Endodermal cell (in vitro differentiated cells): ENCODE results near the gene GPR161. TPM values are rescaled to one million over a fixed set of nuclear protein-coding genes. Genes with fewer than 3 reads are reported as not detected.

Source experiments
- DNase-seq: peaks from one replicate; pipeline ENCODE4 v3.0.0-alpha.2; 2017
- H3K27ac ChIP-seq: 2 replicates; pipeline ENCODE4 v1.5.1; 2013; ENCODE audit warnings: mild to moderate bottlenecking, low read depth, low read length, moderate library complexity
- H3K27me3 ChIP-seq: 2 replicates; pipeline ENCODE4 v1.6.1; 2013; ENCODE audit warnings: mild to moderate bottlenecking, low read length, moderate library complexity; ENCODE audit not compliant: insufficient read depth, control insufficient read depth, poor library complexity, severe bottlenecking
- H3K36me3 ChIP-seq: 2 replicates; pipeline ENCODE4 v1.7.0; 2013; ENCODE audit warnings: mild to moderate bottlenecking, low read length, moderate library complexity; ENCODE audit not compliant: control insufficient read depth, insufficient read depth
- H3K4me1 ChIP-seq: one replicate; pipeline ENCODE4 v1.7.0; 2013; ENCODE audit warnings: low read length; ENCODE audit not compliant: control insufficient read depth, insufficient read depth
- H3K4me3 ChIP-seq: 2 replicates; pipeline ENCODE4 v1.5.1; 2013; ENCODE audit warnings: mild to moderate bottlenecking, low read length, moderate library complexity
- H3K9ac ChIP-seq: 2 replicates; pipeline ENCODE4 v1.6.1; 2013; ENCODE audit warnings: mild to moderate bottlenecking, low read length, moderate library complexity; ENCODE audit not compliant: poor library complexity, severe bottlenecking; ENCODE audit errors: extremely low read depth
- H3K9me3 ChIP-seq: 2 replicates; pipeline ENCODE4 v1.6.1; 2013; ENCODE audit warnings: mild to moderate bottlenecking, low read length, moderate library complexity; ENCODE audit not compliant: control insufficient read depth
- H3K27ac Mint-ChIP-seq: 2 replicates; pipeline ENCODE4 v1.8.0; 2020; ENCODE audit warnings: mixed read lengths
- H3K27me3 Mint-ChIP-seq: 2 replicates; pipeline ENCODE4 v1.8.0; 2021; ENCODE audit warnings: mild to moderate bottlenecking, mixed read lengths; ENCODE audit not compliant: insufficient read depth
- H3K36me3 Mint-ChIP-seq: 2 replicates; pipeline ENCODE4 v1.8.0; 2020; ENCODE audit warnings: low read depth, mixed read lengths
- H3K4me1 Mint-ChIP-seq: 2 replicates; pipeline ENCODE4 v1.8.0; 2020; ENCODE audit warnings: mixed read lengths
- H3K4me3 Mint-ChIP-seq: 2 replicates; pipeline ENCODE4 v1.8.0; 2020; ENCODE audit warnings: mild to moderate bottlenecking, moderate library complexity, mixed read lengths
- H3K9me3 Mint-ChIP-seq: 2 replicates; pipeline ENCODE4 v1.8.0; 2020; ENCODE audit warnings: mild to moderate bottlenecking, mixed read lengths
- CTCF ChIP-seq: fragments of 200-600 bp; sonication (generic); conservative IDR thresholded peaks from 2 replicates; pipeline ENCODE4 v1.5.0; 2021; ENCODE audit warnings: antibody characterized with exemption, mild to moderate bottlenecking
- WGBS, 2 experiments: methylation state at CpG; one replicate each; pipeline versions ENCODE4 v1.1.5 to v1.1.7; 2013; ENCODE audit warnings: missing lambda C conversion rate in 2 of 2, mixed read lengths in 1 of 2; ENCODE audit not compliant: insufficient coverage in 1 of 2, insufficient read length in 1 of 2; 5-methylcytosine and 5-hydroxymethylcytosine counted together
- total RNA-seq, 2 donors: library from RNA; stranded (reverse); fragmentation: NEBNext Ultra II Directional in 1 of 2; extraction: Animal tissue kit (Norgen Biotek cat#: 25700) in 1 of 2; gene quantifications; 2 replicates in 1 of 2; 3 replicates in 1 of 2; pipeline ENCODE4 v1.2.1, GENCODE V29; 2021

Gene GPR161
- total RNA-seq, 2 donors from 2014 or later = 24.0 to 26.6 TPM

GRCh38 chr1:168146160-168146539 is 9.4 kb upstream of the GPR161 start:
- no peak overlapping the region for H3K9ac ChIP-seq
- WGBS, 2 experiments = 48% methylated on average over 2 of the region's 5 CpGs; no CpG with 5 or more reads in 1 of the 2 experiments
- peak overlapping the region; percentile 37 for H3K4me3 ChIP-seq
- no peaks in the 10 kb centered on the region for H3K36me3 ChIP-seq
- Mint-ChIP-seq H3K9me3 (no peaks in the 10 kb centered on the region), H3K27ac (peak overlapping the region; percentile 85), H3K36me3 (no peaks in the 10 kb centered on the region), H3K27me3 (no peaks in the 10 kb centered on the region), H3K4me3 (no peak overlapping the region), H3K4me1 (peaks cover 19% of the 10 kb centered on the region)
- no peaks in the 10 kb centered on the region for H3K4me1 ChIP-seq
- no peak for DNase-seq
- no peak for TF ChIP-seq CTCF
- H3K27me3 ChIP-seq = no peaks in the 10 kb centered on the region
- no peak overlapping the region for H3K27ac ChIP-seq
- no peaks in the 10 kb centered on the region for H3K9me3 ChIP-seq

GRCh38 chr1:168145184-168146159 is 8.7 kb upstream of the GPR161 start:
- Histone ChIP-seq H3K36me3 (no peaks in the 10 kb centered on the region), H3K4me1 (no peaks in the 10 kb centered on the region), H3K9ac (no peak overlapping the region), H3K9me3 (no peaks in the 10 kb centered on the region), H3K27me3 (no peaks in the 10 kb centered on the region), H3K27ac (no peak overlapping the region), H3K4me3 (no peak overlapping the region)
- H3K9me3 Mint-ChIP-seq = no peaks in the 10 kb centered on the region
- peaks cover 19% of the 10 kb centered on the region for H3K4me1 Mint-ChIP-seq
- WGBS, 2 experiments = 40 to 58% methylated on average over 8 to 12 of the region's 15 CpGs
- no peaks in the 10 kb centered on the region for H3K27me3 Mint-ChIP-seq
- no peaks in the 10 kb centered on the region for H3K36me3 Mint-ChIP-seq
- TF ChIP-seq CTCF = peak; percentile 92
- peak; percentile 98 for DNase-seq
- H3K4me3 Mint-ChIP-seq = no peak overlapping the region
- no peak overlapping the region for H3K27ac Mint-ChIP-seq

- H3K9me3 Mint-ChIP-seq = no peaks in the 10 kb centered on the region
- H3K4me3 ChIP-seq = no peak overlapping the region
- no peak for DNase-seq
- H3K27ac Mint-ChIP-seq = peak overlapping the region; percentile 22
- no peaks in the 10 kb centered on the region for H3K36me3 Mint-ChIP-seq
- H3K4me1 Mint-ChIP-seq = peaks cover 25% of the 10 kb centered on the region
- no peak overlapping the region for H3K4me3 Mint-ChIP-seq
- H3K27me3 ChIP-seq = no peaks in the 10 kb centered on the region
- WGBS, 2 experiments = 68 to 100% methylated on average over 1 to 3 of the region's 3 CpGs
- no peak overlapping the region for H3K27ac ChIP-seq
- H3K9ac ChIP-seq = no peak overlapping the region
- H3K4me1 ChIP-seq = no peaks in the 10 kb centered on the region
- peaks cover 8% of the 10 kb centered on the region for H3K27me3 Mint-ChIP-seq
- no peaks in the 10 kb centered on the region for H3K36me3 ChIP-seq
- TF ChIP-seq CTCF = no peak
- H3K9me3 ChIP-seq = no peaks in the 10 kb centered on the region
Measured at GRCh38 chr1:168141871-168142385, 5.2 kb upstream of the GPR161 start.
